GM12892 (cell line): ENCODE measurements around the gene SLPI.

Experiments
- POLR2A ChIP-seq: IDR thresholded peaks from 2 replicates; pipeline ENCODE4 v1.6.1; 2011; ENCODE audit warnings: low read depth, low read length, control low read depth
- POLR2AphosphoS5 ChIP-seq: IDR thresholded peaks from 2 replicates; pipeline ENCODE4 v1.6.1; 2011; ENCODE audit warnings: low read depth, low read length, control low read depth
- TAF1 ChIP-seq: IDR thresholded peaks from 2 replicates; pipeline ENCODE4 v1.6.1; 2011; ENCODE audit warnings: low read depth, mild to moderate bottlenecking, control low read depth, low read length, borderline replicate concordance

DNA sequence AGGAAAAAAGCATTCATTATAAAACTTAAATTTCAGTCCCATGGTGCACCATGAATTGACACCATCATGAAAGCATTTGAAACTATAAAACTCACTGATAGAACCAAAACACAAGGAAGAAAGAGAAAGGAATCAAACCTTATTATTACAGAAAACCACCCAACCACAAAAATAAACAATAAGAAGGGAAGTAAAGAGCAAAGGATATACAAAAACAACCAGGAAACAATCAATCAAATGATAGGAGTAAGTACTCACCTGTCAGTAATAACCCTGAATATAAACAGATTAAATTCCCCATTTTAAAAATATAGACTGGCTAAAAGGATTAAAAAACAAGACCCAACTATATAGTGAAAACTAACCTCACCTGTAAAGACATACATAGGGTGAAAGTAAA lies 5.8 kb downstream of the SLPI start:
- no peak for TF ChIP-seq POLR2A
- TF ChIP-seq TAF1 = no peak
- TF ChIP-seq POLR2AphosphoS5 = no peak
